Activated CD8-positive, alpha-beta memory T cell treated with anti-CD3 and anti-CD28 coated beads, Interleukin-2, amount 50 U/mL, for 24 hours (primary cell): ENCODE measurements around the gene KCNG2.
"Not testable (repeated sequence)": the region's sequence is repeated elsewhere in the genome, so short reads cannot be mapped to it uniquely, and the experiment has no call there.

Experiments used
- DNase-seq: peaks from one replicate; pipeline ENCODE4 v3.0.0-alpha.2; 2020; ENCODE audit errors: extremely low read depth

Gene KCNG2, protein sequence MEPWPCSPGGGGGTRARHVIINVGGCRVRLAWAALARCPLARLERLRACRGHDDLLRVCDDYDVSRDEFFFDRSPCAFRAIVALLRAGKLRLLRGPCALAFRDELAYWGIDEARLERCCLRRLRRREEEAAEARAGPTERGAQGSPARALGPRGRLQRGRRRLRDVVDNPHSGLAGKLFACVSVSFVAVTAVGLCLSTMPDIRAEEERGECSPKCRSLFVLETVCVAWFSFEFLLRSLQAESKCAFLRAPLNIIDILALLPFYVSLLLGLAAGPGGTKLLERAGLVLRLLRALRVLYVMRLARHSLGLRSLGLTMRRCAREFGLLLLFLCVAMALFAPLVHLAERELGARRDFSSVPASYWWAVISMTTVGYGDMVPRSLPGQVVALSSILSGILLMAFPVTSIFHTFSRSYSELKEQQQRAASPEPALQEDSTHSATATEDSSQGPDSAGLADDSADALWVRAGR

DNA sequence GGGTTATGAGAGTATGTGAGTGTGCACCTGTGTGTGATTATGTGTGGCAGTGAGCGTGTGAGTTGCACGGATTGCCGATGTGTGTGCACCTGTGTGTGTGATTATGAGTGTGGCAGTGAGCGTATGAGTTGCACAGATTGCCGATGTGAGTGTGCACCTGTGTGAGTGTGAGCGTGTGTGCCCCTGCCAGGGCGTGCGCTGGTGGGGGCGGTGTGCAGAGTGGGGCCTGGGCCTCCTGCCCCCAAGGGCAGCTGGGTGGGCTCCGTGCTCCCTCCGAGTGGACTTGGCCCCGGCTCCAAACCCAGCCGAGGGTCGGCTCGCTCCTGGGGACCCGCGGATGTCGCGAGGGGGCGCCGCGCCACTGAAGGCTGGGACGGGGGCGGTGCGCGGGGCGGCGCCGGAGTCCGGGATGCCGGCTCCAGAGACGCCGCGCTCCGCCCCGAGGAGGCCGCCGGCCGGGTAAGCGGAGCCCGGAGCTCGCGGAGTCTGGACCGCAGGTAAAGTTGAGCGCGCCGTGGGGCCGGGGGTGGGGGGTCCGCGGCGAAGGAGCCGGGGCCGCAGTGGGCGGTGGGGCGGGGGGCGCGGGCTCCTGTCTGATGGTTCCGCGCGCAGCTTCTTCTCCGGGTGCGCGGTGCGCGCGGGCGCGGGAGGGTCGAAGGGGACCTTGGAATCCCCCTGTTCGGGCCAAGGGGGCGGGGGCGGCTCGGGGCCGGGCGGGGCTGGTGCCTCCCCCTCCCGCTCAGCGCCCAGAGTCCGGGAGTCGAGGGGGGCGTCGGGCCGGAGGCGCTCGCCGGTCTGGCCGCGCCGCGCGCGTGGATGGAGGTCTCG lies at the start of gene KCNG2:
Gene KCNG2, plus strand, starts transcription at position 421 of the 828 bp plus-strand sequence. CDS start 65,730 bp downstream, outside the sequence.
- DNase-seq, result no peak

DNA sequence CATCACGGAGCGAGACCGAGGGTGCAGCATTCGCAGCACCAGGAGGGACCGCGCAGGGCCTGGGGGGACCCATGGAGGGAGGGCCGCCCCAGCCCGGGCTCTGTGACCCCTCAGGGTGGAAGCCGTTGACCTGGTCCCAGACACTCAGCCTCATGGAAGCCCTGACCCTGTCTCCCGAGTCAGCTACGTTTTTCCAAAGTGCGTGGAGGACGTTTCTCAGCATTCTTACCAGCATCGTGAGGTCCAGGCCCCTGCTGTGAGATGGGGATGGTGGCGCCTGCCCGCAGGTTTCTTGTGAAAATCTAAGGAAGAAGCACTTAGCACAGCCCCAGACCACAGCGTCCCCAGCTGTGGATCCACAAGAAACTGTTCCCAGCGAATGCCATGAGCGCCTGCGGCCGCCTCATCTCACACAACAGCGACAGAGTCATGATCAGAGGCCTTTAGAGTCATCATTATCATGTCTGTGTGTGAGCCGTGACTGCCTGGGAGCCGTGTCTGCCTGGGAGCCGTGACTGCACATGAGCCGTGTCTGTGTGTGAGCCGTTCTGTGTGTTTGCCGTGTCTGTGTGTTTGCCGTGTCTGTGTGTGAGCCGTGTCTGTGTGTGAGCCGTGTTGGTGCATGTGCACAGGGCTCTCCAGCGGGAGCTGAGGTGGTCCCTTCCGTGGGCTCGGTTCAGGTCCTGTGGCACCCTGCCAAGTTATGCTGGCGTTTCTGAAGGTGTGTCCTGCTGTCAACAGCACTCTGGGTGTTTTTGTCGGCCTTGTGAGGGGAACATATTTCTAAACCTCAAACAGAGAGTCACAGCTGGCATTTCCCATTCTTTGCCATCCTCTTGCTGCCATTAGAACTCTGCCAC lies 49.2 kb upstream of the KCNG2 start:
- DNase-seq, result no peak

DNA sequence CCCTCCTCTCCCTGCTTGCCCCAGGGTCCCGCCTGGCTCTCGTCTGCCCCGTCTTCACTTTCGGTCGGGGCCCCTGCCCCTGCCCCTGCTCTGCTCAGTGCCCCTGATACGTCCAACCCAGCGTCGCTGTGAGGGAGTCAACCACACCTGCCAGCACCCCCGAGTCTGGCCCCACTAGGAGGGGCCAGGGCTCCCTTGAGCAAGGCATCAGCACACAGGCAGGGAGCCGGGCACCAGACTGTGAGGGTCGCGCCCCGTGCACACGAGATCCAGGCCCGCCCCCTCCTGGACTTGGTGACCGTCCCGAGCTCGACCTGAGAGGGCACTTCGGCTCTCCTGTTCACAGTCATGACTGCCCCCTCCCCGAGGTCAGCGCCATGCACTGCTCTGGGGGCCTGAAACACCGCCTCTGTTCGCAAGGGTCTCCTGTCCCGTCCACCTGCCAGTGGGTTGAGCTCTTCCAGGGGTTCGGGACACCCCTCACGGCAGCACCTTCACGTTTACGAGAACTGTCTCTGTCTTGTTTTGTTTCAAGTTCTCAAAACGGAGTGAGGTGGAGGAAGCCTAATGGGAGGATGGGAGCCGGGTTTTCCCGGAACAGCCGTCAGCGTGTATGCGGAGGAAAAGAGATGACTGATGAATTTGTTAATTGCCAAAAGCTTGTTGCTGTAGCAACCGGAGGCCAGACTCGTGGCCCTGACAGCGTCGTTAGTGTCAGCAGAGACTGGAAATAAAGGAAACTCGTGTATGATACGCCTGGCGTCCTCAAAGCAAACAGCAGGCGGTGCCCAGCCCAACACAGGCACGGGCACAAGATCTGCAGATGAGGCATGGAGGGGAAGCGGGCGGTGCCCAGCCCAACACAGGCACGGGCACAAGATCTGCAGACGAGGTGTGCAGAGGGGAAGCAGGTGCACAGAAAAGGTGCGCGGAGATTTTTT lies 48.2 kb upstream of the KCNG2 start:
- no peak for DNase-seq

DNA sequence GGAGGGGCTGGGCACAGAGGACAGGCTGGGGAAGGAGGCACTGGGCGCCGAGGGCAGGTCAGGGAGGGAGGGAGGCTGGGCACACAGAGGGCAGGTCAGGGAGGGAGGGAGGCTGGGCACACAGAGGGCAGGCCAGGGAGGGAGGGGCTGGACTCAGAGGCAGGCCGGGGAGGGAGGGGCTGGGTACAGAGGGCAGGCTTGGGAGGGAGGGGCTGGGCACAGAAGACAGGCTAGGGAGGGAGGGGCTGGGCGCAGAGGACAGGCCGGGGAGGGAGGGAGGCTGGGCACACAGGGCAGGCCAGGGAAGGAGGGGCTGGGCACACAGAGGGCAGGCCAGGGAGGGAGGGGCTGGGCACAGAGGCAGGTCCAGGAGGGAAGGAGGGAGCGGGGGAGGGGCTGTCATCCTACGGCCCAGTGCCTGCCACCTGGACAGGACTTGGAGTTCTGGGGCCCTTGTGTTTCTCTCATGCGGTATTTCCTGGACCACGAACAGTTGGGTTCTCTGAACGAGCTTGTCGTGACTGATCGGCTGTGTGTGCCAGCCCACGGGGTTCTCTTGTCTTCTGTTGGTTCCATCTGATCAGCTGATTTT lies 46.7 kb upstream of the KCNG2 start:
- DNase-seq, result no peak

DNA sequence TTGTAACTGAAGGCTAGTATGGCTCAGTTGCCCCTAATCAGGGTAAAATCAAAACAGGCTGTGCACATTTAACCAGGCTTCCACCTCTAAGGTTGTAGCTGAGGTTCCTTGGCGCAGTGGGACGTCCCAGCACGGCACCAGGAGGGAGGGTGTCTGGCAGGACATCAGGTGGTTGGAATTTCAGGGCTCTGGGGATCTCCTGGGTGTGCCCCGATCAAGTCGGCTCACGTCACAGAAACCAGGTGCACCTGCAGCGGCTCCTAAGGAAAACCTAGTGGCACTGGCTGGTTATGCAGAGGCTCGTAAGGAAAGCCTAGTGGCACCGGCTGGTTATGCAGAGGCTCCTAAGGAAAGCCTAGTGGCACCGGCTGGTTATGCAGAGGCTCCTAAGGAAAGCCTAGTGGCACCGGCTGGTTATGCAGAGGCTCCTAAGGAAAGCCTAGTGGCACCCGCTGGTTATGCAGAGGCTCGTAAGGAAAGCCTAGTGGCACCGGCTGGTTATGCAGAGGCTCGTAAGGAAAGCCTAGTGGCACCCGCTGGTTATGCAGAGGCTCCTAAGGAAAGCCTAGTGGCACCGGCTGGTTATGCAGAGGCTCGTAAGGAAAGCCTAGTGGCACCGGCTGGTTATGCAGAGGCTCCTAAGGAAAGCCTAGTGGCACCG lies 45.7 kb upstream of the KCNG2 start:
- not testable (repeated sequence) for DNase-seq

DNA sequence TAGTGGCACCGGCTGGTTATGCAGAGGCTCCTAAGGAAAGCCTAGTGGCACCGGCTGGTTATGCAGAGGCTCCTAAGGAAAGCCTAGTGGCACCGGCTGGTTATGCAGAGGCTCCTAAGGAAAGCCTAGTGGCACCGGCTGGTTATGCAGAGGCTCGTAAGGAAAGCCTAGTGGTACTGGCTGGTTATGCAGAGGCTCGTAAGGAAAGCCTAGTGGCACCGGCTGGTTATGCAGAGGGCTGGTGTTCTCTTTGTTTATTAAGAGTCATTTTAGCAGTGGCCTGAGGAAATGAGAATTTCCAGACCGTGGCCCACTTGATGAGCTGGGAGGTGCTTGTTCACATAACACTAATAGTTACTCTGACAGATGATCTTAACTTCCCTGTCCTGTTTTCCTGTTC lies 44.8 kb upstream of the KCNG2 start:
- not testable (repeated sequence) for DNase-seq

DNA sequence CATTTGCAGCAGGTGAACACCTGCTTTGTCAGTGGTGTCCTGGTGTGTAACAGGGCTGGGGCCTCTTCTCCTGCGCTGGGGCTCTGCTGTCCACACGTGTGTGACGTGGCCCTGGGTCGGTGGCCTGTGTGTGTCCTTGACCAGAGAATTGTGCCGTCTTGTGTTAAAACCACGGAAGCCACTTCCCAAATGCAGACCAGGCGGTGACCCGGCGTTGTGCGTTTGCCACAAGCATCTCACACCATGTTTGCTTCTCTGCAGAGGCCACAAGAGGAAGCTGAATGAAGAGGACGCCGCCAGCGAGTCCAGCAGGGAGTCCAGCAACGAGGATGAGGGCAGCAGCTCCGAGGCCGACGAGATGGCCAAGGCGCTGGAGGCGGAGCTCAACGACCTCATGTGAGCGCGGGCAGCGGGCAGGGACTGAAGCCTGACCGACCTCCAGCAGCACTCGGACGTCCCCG lies 44.3 kb upstream of the KCNG2 start:
- DNase-seq, result no peak

DNA sequence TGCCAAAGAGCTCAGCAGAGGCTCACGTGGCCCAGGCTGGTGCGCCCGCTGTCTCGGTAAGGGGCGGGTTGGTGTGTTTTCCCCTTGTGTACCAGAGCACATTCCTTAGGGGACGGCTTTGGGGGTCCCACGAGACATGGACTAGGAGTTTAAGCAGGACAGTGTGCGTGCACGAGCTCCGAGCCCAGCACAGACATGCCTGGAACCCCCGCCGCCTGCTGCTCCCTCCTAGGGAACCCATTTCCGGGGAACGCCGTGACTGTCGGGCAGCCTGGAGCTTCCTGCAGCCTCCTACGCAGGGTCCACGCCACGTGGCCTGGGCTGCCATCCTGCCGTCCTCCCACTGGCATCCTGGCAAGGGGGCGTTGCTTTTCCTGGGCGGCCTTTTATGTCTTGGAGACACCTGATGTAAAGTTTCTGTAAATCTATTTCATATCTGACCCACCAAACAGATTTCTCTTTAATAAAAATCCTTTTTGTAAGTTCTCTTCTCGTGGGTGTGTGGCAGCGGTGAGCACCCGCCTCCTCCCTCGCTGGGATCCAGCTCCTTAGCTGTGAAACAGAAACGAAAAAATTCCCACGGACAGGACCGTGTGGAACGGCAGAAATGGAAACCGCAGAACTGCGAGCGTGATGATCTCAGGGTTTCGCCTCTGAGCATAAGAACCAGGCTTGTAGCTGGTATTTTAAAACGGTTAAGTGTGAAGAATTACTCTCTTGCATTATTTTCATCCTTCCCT lies 43.5 kb upstream of the KCNG2 start:
- DNase-seq, result no peak

DNA sequence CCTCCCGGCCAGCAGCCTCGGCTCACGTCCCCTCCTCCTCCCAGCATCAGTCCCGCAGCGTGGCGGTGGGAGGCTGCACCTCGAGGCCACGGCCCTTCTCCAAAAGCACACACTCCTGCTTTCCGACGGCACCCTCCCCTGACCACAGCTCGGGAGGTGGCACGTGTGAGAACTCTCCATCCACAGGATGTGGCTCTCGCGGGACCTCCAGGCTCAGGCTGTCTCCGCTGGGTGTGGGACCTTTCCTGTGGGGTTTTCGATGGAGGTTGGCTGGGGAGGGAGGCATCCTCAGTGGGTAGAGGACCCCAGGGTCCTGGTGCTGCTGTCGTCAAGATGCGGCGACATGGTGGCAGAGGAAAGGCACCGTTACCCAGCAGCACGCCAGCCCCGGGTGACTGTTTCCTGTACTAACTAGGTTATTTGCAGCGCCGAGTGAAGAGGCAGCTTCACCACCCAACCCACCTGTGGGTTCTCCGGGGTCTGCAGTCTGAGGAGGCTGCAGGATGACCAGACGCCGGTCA lies 42.8 kb upstream of the KCNG2 start:
- DNase-seq, result no peak

DNA sequence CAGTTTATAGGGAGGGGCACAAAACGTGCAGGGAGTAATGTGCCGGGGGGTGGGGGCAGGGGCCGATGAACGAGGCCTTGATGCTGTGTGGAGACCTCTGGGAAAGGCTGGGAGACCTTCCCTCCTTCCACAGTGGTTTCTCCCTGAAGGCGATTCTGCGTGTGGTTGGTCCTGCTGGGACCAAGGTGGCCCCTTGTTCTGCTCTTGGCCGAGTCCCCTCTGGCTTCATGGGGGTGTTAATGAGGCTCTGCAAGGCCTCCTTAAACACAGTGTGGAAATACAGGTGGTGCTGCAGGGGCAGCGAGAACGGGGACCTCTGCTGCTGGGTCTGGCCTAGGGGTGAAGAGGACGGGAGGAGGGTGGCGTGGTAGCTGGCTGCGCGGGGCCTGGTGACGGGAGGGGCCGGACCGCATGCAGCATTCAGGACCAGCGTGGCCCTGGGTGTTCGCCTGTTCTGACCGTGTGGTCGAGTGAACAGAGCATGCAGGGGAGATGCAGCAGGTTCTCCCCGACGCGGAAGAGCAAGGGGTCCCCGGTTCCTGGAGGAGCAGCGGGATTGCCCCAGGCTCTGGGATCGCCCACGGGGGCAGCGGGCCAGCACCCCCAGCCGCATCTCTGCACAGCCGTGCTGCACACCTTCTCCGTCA lies 42.1 kb upstream of the KCNG2 start:
- DNase-seq, result no peak

DNA sequence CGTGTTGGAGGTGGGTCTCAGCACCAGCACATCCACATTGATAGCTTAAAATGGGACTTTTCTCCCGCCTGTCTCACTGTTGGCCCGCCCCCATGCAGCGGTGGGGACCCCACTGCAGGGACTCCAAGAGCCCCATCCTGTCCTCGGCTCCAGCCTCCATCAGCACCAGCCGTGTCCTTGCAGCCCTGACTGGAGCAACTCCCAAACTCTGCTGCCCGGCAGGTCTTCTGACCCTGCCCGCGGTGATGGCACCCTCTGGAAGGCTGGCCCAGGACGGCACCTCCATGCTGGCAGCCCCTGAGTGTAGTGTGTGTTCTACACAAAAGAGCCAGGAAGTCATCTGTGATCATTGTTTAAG lies 41.6 kb upstream of the KCNG2 start:
- DNase-seq, result no peak

DNA sequence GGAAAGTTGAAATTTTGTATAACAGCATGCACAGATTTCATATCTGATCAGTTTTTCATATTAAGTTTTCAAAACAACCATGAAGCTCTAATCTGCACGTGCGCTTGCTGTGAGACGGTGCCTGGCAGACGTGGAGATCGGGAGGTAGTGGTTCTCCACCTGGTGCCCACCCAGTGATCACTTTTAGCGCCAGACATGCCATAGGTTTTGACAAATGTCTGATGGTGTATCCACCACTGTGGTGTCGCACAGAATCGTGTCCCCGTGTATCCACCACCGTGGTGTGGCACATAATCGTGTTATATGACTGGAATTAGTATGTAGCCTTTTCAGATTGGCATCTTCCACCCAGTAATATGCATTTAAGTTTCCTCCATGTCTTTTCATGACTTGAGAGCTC lies 40.9 kb upstream of the KCNG2 start:
- DNase-seq, result no peak

DNA sequence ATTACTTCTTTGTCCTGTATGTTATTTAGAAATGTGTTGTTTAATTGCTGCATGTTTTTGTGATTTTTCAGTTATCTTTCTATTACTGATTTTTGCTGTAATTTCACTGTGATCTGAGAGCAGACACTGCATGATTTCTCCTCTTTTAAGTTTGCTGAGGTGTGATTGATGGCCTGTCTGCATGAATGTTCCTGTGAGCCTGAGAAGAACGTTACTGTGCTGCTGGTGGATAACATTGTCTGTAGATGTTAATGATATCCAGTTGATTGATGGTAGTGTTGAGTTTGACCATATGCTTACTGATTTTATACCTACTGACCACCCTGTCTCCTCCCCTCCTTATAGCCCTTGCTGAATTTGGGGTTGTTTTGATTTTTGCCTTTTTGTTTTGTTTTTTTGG lies 37.4 kb upstream of the KCNG2 start:
- DNase-seq, result no peak

DNA sequence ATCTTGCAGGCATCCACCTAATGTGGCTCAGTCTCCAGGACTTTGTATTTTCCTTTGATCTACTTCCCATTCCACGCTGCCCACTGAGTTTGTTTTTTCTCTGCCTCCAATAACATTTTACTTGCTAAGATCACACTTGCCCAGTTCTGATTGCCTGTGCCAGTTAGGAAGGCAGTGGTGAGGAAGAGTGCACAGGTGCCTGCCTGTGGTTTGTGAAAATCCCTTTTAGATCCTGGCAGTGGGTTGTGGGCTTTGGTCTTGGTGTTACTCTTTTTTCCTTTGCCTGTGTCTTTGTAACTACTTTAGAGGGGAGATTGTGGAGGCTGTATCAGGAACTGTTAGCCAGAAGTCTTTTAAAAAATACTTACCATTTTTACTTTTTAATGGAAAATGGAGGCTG lies 36.9 kb upstream of the KCNG2 start:
- no peak for DNase-seq

DNA sequence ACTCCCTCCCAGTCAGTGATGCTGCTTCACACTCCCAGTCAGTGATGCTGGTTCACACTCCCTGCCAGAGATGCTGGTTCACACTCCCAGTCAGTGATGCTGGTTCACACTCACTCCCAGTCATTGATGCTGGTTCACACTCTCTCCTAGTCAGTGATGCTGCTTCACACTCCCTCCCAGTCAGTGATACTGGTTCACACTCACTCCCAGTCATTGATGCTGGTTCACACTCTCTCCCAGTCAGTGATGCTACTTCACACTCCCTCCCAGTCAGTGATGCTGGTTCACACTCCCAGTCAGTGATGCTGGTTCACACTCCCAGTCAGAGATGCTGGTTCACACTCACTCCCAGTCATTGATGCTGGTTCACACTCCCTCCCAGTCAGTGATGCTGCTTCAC lies 34.3 kb upstream of the KCNG2 start:
- DNase-seq, result no peak

DNA sequence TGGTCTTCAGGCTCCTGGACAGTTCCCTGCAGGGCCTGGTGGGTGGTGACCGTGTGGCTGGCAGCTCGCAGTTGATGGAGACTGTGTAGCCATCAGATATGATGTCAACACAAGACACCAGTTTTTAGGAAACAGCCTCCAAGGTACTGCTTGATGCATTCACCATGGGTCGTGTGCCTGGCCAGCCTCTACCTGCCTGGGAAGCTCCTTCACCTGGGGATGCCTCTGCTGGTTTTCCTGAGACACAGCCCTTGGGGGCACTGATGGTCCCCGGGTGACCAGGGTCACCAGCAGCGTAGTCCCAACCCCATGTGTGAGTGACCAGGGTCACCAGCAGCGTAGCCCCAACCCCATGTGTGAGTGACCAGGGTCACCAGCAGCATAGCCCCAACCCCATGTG lies 33.6 kb upstream of the KCNG2 start:
- no peak for DNase-seq

DNA sequence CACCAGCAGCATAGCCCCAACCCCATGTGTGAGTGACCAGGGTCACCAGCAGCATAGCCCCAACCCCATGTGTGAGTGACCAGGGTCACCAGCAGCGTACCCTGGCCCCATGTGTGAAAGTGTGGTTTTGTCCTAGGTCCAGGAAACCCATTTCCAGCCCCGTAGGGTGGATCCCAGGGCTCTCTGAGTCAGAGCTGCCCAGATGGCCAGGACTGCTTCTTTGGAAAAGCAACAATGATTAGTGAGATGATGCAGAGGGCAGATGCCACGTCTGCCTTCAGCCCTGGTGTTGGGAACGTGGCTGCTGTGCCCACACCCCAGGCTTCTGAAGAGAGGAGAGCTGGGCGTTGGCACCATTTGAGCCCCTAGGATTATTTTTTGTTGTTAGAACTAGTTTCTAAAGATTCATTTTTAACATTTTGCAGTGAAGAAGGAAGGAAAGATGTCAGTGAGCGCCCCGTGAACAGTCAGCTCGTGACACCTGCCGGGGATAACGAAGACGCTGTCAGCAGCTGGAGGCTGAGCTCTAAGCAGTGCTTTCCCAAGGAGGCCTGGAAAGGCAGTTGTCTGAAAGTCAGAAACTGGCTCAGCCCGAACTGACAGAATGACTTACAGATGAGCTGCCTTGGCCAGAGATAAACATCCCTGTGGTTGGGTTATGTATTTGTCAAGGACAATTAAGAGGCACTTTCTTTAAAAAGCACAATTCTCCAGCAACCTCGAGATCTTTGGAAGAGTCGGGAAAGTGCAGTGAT lies 32.1 kb upstream of the KCNG2 start:
- no peak for DNase-seq

DNA sequence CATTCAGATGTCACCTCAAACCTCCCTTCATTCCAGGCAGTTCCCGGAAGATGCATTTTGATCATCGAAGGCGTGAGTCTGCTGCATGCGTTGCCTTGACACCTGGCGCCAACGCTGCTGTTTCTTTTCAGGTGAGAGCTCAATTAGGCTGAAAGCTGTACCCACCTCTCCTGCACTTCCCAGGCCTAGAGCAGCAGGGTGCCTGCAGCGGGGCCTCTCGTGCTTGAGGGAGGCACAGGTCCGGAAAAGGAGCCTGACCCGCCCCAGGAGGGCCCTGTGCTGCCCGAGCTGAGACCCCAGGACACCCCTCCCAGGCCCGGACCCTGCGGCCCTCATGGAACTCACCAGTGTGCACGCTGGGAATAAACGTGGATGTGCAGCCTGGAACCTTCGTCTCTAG lies 31.4 kb upstream of the KCNG2 start:
- DNase-seq, result no peak
